GM19438 (cell line): ENCODE data around the gene TBC1D9B.

ENCODE experiments used
- ATAC-seq: cut with Tn5 transposase; IDR thresholded peaks from one replicate; pipeline ENCODE4 v1.9.1; 2021; ENCODE audit warnings: low read depth; ENCODE audit not compliant: unreplicated experiment

TBC1D9B gene

DNA sequence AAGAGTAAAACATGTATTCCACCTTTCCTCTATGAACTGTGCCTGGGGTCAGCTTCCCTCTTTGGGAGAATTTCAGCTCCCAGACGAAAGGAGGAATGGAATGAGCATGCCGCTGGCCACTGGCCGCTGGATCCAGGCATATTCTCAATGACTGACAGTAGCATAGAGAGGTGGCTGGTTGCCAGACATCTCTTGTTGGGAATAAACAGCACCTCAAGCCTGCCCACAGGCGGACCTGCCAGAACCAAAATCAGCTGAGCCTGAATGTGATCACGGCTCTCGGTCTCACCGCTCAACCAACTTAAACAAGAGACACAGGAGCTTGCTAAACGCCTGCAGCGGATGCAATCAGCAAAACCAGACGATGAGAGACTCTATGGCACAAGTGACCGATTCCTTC is 20.6 kb downstream of the TBC1D9B start:
- no peak for ATAC-seq

DNA sequence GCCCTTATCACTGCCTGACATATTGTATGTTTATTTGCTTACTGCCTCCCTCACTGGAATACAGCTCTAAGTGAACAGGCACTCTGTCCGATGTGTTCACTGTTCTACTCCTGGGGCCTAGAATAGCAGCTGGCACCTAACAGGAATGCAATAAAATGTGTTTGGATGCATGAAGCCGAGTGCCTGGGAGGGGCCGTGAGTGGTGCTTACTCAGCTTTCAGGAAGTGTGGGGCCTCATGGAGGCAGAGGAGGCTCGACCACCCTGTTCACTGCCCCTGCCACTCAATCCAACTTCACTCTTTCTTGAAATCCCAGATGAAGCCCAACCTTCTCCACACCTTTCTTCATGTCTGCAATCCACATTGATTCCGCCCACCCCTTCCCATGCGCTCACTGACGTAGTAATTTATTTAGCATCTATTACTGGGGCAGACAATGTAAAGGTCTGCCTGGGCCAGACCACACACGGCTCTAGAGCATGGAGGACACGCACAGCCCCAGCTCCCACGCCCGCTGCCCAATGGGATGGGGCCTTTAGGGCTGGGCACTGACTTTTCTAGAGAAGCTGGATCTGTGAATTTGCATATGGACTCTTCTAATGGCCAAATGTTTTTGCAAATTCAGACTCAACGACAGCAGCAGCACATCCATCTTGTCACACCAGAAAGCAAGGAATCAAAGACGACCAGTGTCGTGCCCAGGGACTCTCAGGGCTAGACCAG is 21.3 kb downstream of the TBC1D9B start:
- ATAC-seq, result no peak

- no peak for ATAC-seq
These were observed 22.1 kb downstream of the TBC1D9B start for GRCh38 chr5:179885491-179886090.

- ATAC-seq, result no peak
These were observed 24.5 kb downstream of the TBC1D9B start for GRCh38 chr5:179883163-179883562.

DNA sequence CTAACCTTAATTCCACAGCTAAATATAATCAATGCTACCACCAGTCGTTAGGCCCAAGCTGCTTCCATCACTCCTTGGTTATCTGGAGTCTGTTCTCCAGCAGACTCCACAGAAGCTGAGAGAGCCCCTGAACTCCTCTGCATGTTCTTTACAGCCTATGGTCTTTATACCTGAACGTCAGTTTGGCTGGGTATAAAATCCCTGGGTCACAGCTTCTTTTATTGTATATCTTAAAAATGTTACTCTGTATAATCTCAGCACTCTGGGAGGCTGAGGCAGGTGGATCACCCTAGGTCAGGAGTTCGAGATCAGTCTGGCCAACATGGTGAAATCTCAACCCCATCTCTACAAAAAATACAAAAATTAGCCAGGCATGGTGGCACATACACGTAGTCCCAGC is 25.4 kb downstream of the TBC1D9B start:
- no peak for ATAC-seq

- no peak for ATAC-seq
These were observed 26.7 kb downstream of the TBC1D9B start for GRCh38 chr5:179880848-179881590.

- ATAC-seq, result no peak
These were observed 27.5 kb downstream of the TBC1D9B start for GRCh38 chr5:179880066-179880650.

DNA sequence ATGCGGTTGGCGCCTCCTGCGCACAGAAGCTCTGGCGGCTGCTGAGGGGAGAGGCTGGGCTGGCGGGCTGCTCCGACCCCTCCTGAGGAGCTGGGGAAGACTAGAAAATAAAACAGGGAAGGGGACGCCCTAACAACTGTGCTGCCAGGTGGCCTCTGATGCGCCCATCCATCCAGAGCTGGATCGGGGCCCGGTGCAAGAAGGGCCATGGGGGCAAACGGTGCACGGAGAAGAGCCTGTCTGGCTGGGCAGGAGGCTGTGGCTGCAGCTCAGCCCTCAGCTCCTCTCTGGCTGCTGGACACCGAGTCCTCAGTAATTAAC is 28.0 kb downstream of the TBC1D9B start:
- no peak for ATAC-seq

DNA sequence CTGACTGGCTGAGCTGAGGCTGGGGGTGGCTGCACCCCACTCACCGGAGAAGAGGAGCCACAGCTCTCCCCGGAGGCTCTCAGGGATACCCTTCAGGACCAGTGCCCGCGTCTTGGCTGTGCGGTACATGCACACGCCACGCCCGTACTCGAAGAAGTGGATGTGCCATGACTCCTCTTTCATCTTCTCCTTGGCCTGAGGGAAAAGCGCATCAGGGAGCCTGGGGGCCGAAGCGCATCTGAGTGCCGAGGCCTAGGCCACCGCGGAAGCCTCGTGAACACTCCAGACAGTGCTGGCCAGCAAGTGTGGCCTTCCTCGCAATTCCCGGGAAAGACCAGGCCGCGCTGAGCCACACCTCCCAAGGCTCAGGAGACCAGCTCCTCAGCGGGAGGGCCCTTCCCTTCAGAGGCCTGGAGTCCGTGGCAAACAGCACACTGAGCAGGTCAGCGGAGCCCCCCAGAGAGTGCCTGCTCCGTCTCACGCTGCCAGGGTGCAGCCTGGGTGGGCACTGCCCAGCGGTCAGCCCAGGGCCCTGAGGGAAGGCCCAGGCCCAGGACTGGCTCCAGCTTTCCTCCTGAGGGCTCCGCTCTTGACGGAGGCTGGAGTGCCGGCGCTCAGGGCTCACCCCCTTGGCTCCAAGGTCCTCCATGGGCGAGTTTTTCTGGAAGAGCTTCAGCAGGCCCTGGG is 28.6 kb downstream of the TBC1D9B start:
- no peak for ATAC-seq

DNA sequence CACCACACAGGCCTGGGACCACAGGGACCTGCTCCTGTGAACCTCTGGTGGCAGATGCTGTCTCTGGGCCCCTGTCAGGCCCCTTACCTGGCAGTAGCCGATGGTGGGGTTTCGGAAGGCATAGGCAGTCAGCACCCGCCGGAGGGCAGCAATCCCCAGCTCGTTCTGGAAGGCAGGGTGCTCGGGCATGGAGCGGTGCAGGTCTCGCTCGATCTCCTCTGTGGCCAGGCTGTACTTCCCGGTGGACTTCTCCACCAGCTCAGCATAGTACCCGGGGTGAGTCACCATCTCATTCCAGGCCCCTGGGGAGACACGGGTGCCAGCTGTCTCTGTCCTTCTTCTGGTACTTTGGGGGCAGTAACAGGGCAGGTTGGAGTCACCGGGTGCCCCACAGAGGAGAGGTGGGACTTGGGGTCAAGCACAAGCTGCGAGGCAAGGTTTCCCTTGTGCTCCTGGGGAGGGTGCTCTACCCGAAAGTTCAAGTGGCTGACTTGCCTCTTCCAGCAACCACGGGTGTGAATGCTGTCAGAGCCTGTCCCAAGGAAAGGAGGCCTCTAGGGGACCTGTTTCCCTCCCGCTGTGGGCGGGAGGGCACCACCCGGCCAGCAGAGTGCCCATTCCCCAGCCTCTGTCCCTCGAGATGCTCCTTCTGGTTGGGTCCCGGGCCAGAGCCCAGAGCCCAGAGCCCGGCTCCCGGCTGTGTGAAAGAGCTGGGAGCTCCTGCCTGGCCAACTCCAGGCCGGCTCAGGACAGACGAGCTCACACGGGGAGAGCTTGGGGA is 29.3 kb downstream of the TBC1D9B start:
- no peak for ATAC-seq

GRCh38 chr5:179876610-179876952 is 31.1 kb downstream of the TBC1D9B start:
- ATAC-seq, result no peak

DNA sequence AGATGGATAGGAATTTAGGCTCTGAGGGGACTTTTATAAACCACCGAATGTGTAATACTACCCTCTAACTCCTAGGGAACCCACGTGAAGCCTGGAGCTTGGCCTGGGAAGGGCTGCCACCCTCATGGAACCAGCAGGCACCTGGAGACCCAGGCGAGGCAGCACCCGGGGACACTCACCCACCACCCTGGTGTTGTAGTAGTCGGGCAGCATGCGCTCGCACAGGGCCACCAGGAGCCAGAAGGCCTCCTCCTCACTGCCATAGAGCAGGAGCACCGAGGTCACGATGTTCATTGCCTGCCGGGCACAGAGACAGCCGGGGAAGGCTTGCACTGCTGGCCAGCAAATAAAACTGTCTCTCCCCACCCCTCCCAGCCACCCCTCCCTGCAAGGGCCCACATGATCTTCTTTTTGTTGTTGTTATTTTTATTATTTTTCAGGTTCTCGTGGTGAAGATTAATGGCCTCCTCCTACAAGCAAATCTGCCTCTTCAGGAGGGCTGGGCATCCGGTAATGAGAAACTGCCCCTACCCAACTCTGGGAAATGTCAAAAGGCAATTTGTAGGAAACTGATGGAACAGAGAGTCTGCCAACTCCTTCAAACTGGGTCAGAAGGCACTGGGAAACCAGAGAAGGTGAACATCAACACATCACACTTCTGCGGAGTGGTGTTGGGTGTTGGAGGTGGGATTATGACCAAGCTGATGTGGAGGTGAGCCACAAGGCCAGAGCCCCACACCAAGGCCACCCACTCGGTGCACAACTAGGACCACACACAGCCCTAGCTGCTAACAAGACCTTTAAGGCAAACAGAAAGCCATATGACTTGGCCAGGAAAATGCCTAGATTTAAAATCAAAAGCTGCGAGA is 31.7 kb downstream of the TBC1D9B start:
- ATAC-seq, result no peak

GRCh38 chr5:179874536-179875292 is 33.0 kb downstream of the TBC1D9B start:
- no peak for ATAC-seq

DNA sequence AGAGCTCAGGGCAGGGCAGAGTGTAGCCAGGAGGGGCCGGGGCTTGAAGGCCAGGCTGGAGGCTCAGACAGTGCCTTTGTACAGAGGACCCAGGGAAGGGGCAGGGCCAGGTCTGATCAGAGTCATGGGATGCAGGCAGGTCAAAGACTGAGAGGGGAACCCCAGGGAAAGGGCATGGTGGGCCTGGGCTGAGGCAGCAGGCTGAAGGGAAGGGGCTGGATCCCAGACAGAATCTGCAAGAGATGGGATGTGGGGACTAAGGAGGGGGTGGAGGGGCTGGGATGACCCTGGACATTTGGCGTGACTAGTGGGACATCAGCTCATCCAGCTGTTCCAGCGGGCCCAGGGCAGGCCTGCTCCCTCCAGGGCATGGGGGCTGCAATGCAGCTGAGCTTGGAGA is 33.6 kb downstream of the TBC1D9B start:
- ATAC-seq, result no peak

DNA sequence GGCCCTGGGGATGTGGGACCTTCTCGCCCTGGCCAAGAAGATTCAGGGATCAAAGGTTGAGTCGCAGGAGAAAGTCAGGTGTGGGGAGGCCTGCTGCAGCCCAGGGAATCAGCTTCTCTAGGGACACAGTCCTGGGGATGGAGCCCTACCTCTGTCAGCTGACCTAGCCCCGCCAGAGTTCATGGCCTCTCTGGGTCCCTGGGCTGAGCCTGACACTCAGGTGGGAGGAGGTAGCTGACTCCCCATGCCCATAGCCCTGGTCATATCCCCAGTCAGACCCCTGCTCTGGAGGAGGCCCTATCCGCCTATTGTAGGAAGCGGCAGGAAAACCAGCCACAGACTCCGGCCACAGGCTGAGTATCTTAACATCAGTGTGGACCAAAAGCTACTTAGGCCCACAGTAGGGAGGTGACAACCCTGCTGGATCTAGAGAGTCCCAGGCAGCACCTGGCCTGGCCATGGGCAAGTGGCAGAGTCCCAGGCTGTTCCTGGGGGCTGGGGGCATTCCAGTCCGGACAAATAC is 34.0 kb downstream of the TBC1D9B start:
- ATAC-seq, result no peak

DNA sequence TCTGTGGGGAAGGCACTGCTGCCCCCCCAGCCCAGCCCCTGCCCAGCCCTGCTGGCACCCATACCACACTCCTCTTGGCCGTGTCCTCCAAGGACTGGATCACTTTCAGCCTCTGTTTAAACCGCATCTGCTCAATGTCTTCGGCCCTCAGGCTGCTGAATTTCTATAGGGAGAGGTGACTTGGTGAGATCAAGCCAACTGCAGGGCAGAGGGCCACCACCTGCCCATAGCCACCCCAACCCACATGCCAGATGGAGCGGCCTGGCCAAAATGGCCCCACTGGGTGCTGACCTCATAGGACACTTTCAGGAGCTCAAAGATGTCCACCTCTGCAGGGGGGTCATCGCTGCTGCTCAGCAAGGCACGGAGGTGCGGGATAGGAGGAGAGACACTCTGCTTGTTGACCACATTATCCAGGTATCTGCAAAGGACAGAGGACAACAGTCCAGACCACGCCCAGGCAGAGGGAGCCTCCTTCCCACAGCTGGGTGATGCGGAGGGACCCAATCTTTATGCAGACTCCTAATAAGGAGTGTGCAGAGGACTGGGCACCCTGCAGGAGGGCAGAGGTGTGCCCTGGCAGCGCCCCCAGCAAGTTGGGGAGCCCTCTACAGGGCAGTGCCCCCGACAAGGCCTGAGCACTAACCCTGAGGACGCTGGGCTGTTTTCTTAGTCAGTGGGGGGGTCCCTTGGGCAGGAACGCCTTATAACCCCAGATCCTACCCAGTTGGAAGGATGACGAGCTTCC is 34.7 kb downstream of the TBC1D9B start:
- ATAC-seq, result no peak

DNA sequence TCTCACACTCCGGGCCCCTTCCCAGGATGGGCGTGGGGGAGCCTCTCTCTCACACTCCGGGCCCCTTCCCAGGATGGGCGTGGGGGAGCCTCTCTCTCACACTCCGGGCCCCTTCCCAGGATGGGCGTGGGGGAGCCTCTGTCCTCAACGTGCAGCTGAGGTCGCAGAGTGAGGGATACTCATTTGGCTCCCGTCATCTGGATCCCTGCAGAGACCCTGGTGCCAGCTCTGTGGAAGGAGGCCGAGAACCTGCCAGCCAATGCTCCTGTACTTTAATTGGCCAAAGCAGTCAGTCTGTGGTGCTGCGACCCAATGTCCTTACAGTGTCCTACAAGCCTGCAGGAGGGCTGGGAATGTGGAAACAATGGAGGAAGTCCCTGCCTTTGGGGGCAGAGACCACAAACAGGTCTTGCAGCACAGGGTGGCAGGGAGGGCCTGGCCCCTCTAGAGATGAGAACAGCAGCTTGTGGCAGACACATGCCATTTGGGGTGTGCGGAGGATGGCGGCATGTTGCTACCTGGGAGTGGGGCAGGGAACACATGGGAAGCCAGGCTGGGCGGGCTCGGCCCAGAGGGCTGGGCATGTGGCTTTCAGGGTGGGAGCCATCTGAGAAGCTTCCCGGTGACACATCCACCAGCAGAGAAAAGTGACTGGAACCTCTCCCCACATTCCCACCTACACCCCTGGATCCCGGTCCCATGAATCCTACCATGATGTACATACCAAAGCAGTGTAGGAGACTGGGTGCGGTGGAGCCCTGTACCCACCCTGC is 35.5 kb downstream of the TBC1D9B start:
- no peak for ATAC-seq
